SK-N-SH (cell line): ENCODE measurements around the gene KMT5B.

ENCODE experiments used
- CTCF ChIP-seq: fragments of 200-600 bp; sonication (generic); IDR thresholded peaks from 2 replicates; pipeline ENCODE4 v1.6.1; 2017; ENCODE audit warnings: antibody characterized with exemption, mild to moderate bottlenecking, moderate library complexity
- GABPA ChIP-seq: IDR thresholded peaks from 2 replicates; pipeline ENCODE4 v1.4.0; 2012; ENCODE audit warnings: low read depth, mild to moderate bottlenecking
- PBX3 ChIP-seq: IDR thresholded peaks from 2 replicates; pipeline ENCODE4; 2012

- TF ChIP-seq CTCF = no peak
- no peak for TF ChIP-seq PBX3
- TF ChIP-seq GABPA = no peak
Observed at GRCh38 chr11:68133761-68134160, 79.3 kb downstream of the KMT5B start.
